ENCODE measurements around the gene SFMBT2. TPM values are rescaled to one million over a fixed set of nuclear protein-coding genes. Genes with fewer than 3 reads are reported as not detected.

The SFMBT2 gene
- total RNA-seq, 2 experiments from 2014 or later, result 23.8 to 27.6 TPM

DNA sequence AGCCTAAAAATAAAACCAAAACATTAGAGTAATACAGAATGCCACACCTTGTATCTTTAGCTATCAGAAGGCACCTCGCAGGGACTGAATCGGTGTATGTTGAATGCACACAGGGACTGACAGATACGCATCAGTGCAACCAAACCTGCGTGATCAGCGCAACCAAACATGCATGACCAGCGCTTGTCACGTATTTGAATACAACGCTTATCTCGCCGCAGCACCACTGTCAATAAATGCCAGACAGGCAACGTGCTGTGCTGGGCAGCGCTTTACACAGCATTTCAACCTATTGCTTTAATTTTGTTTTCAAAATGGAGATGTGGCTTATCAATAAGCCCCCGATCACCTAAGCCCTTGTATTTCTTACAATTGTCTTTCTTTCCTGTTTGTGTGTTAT, 242.4 kb downstream of the SFMBT2 start:
- H3K27ac Mint-ChIP-seq, result no peak overlapping the region
- H3K4me1 Mint-ChIP-seq (ENCODE audit: low read depth), result no peaks in the 10 kb centered on the region
- ATAC-seq, result no peak
- CTCF ChIA-PET, result interaction anchor here (0.6 to 1.4 kb wide), 2 partner anchors 19 to 83 kb away, joined by 3 read pairs; no protein-coding TSS in a partner anchor
- TF ChIP-seq, protein P1, sequence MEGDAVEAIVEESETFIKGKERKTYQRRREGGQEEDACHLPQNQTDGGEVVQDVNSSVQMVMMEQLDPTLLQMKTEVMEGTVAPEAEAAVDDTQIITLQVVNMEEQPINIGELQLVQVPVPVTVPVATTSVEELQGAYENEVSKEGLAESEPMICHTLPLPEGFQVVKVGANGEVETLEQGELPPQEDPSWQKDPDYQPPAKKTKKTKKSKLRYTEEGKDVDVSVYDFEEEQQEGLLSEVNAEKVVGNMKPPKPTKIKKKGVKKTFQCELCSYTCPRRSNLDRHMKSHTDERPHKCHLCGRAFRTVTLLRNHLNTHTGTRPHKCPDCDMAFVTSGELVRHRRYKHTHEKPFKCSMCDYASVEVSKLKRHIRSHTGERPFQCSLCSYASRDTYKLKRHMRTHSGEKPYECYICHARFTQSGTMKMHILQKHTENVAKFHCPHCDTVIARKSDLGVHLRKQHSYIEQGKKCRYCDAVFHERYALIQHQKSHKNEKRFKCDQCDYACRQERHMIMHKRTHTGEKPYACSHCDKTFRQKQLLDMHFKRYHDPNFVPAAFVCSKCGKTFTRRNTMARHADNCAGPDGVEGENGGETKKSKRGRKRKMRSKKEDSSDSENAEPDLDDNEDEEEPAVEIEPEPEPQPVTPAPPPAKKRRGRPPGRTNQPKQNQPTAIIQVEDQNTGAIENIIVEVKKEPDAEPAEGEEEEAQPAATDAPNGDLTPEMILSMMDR (IDR thresholded peaks at IDR 0.05), result no peak
- peaks cover 39% of the 10 kb centered on the region for H3K36me3 Mint-ChIP-seq (ENCODE audit: low read depth)
- H3K4me3 Mint-ChIP-seq, result no peak overlapping the region
- intact Hi-C loops (cut with micrococcal nuclease), result no loop called here
- POLR2A ChIA-PET, result no interaction called here
- DNase-seq, result no peak
- H3K9me3 Mint-ChIP-seq, result no peaks in the 10 kb centered on the region
- H3K27me3 Mint-ChIP-seq, result no peaks in the 10 kb centered on the region

DNA sequence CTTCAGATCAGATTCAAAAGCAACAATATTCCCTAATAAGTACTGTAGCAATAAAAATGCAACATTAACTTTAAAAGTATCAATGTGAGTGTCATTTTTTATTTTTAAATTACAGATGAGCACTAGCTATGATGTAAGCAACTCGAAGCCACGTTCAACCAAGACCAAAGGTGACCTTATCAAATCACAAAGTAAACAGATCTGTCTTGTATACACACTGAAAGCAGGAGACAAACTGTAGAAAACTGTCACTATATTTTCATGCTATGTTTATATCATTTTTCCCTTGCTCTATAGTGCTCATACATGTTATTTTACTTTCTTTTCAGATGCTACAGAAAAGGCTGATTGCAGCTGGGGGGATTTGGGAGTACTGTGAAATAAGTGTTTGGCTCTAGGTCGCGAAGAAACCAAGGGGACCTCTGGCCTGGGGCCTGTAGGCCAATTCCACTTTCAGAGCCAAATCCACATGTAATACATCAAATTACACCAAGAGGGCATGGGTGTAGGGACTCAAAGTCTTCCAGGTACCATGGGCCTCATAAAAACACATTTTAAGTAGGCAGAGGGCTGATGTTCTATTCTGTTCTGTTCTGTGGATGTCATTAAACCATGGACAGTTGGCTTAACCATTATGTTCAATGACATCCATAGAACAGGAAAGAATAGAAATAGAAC, 245.2 kb downstream of the SFMBT2 start:
- ChIA-PET POLR2A (no interaction called here), CTCF (interaction anchor here (0.9 kb wide), 1 partner anchor 246 kb away, joined by 4 read pairs; no protein-coding TSS in a partner anchor)
- no peak overlapping the region for H3K4me3 Mint-ChIP-seq
- no peak for DNase-seq
- intact Hi-C loops (cut with micrococcal nuclease), result no loop called here
- peaks cover 42% of the 10 kb centered on the region for H3K36me3 Mint-ChIP-seq (ENCODE audit: low read depth)
- TF ChIP-seq, protein P1 (IDR thresholded peaks at IDR 0.05), result no peak
- no peak overlapping the region for H3K27ac Mint-ChIP-seq
- ATAC-seq, result no peak
- no peaks in the 10 kb centered on the region for H3K9me3 Mint-ChIP-seq
- H3K27me3 Mint-ChIP-seq, result no peaks in the 10 kb centered on the region
- no peaks in the 10 kb centered on the region for H3K4me1 Mint-ChIP-seq (ENCODE audit: low read depth)

DNA sequence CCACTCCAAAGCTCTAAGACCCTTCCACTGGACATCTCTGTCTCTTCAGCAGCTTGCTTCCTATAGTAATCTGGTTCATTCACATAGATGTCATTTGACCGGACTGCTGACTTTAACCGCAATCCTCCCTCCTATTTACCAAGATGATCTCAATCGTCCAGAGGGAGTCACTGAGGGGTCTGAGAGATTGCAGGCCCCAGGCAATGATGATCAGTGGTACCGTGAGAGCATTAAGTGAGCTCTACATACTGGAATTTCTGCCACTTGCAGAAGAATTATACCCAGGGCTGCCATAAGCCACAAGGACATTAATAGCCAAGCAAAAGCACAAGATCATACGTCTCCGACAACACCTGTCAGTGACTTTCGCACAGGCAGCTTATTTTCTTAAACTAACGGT, 245.9 kb downstream of the SFMBT2 start:
- peaks cover 48% of the 10 kb centered on the region for H3K36me3 Mint-ChIP-seq (ENCODE audit: low read depth)
- DNase-seq (no peak), ATAC-seq (no peak)
- TF ChIP-seq, protein P1 (IDR thresholded peaks at IDR 0.05), result no peak
- ChIA-PET POLR2A (no interaction called here), CTCF (no interaction called here)
- no peak overlapping the region for H3K4me3 Mint-ChIP-seq
- no peaks in the 10 kb centered on the region for H3K27me3 Mint-ChIP-seq
- H3K27ac Mint-ChIP-seq, result no peak overlapping the region
- intact Hi-C loops (cut with micrococcal nuclease), result no loop called here
- no peaks in the 10 kb centered on the region for H3K9me3 Mint-ChIP-seq
- H3K4me1 Mint-ChIP-seq (ENCODE audit: low read depth), result peaks cover 6% of the 10 kb centered on the region

GRCh38 chr10:7162331-7162730, 248.5 kb downstream of the SFMBT2 start:
- peaks cover 54% of the 10 kb centered on the region for H3K36me3 Mint-ChIP-seq (ENCODE audit: low read depth)
- ATAC-seq (no peak), DNase-seq (no peak)
- peaks cover 18% of the 10 kb centered on the region for H3K4me1 Mint-ChIP-seq (ENCODE audit: low read depth)
- H3K27ac Mint-ChIP-seq, result no peak overlapping the region
- ChIA-PET POLR2A (interaction anchor here (0.8 kb wide), 1 partner anchor 22 kb away, joined by 3 read pairs; no protein-coding TSS in a partner anchor), CTCF (no interaction called here)
- no peaks in the 10 kb centered on the region for H3K27me3 Mint-ChIP-seq
- intact Hi-C loops (cut with micrococcal nuclease), result no loop called here
- H3K4me3 Mint-ChIP-seq, result no peak overlapping the region
- TF ChIP-seq, protein P1 (IDR thresholded peaks at IDR 0.05), result no peak
- no peaks in the 10 kb centered on the region for H3K9me3 Mint-ChIP-seq

DNA sequence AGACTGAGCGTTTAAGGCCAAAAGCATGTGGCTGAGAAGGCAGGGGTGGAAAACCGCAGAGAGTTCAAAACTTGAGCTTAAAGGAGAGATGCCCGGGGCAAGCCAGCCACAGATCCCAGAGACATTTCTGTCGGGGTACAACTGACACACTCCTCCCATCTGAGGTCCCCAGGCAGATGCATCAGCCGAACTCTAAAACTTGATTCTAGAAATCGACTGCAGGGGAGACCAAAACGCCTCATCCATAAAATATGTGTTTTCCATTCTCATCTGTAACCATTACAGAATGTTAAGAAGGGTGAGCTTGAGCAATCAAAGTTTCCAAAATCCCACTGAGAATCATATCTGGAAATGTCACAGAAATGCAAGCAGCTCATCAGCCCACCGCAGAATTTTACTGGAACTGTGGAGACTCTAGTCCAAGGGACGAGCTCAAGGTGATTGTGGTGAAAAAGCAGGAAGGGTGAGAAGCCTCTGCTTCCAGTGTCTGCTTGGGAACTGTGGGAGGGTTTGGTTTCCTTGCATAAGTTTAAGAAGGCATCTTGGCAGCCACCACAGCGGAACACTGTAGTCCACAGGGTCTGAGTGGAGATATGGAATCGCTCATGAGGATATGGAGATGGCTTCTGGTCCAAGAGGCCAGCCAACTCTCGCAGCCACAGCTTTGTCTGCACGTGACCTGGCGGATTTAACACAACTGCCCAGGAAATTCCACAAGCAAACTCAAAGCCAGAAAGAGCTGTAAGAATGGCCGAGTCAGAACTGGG, 249.2 kb downstream of the SFMBT2 start:
- intact Hi-C loops (cut with micrococcal nuclease), result no loop called here
- no peak for ATAC-seq
- Mint-ChIP-seq H3K27me3 (no peaks in the 10 kb centered on the region), H3K36me3 (ENCODE audit: low read depth) (peaks cover 53% of the 10 kb centered on the region), H3K9me3 (no peaks in the 10 kb centered on the region), H3K4me3 (no peak overlapping the region), H3K4me1 (ENCODE audit: low read depth) (peaks cover 25% of the 10 kb centered on the region), H3K27ac (no peak overlapping the region)
- DNase-seq, result no peak
- POLR2A ChIA-PET, result interaction anchor here (1.0 kb wide), 1 partner anchor 11 kb away, joined by 3 read pairs; no protein-coding TSS in a partner anchor
- CTCF ChIA-PET, result no interaction called here
- TF ChIP-seq, protein P1 (IDR thresholded peaks at IDR 0.05), result no peak
